Activated CD4-positive, alpha-beta T cell treated with anti-CD3 and anti-CD28 coated beads, Interleukin-2, amount 50 U/mL, for 1 hour (primary cell): ENCODE measurements around the gene CRTC3.
"Not testable (repeated sequence)": the region's sequence is repeated elsewhere in the genome, so short reads cannot be mapped to it uniquely, and the experiment has no call there.

Experiments
- DNase-seq: peaks from one replicate; pipeline ENCODE4 v3.0.0-alpha.2; 2020

Gene CRTC3

GRCh38 chr15:90524018-90524803, 5.5 kb upstream of the CRTC3 start:
- not testable (repeated sequence) for DNase-seq

- DNase-seq: no peak
Observed at GRCh38 chr15:90529011-90529370, 732 bp upstream of the CRTC3 start.

GRCh38 chr15:90530250-90531051, 728 bp downstream of the CRTC3 start:
- DNase-seq: peak; percentile 38

- no peak for DNase-seq
Observed at GRCh38 chr15:90531147-90531546, 1.4 kb downstream of the CRTC3 start.

- DNase-seq: no peak
Observed at GRCh38 chr15:90535254-90535653, 5.5 kb downstream of the CRTC3 start.

- peak; percentile 41 for DNase-seq
Observed at GRCh38 chr15:90539789-90540188, 10.1 kb downstream of the CRTC3 start.

GRCh38 chr15:90540768-90541167, 11.0 kb downstream of the CRTC3 start:
- DNase-seq: no peak

GRCh38 chr15:90545095-90545494, 15.4 kb downstream of the CRTC3 start:
- DNase-seq: no peak

- DNase-seq: no peak
Observed at GRCh38 chr15:90547540-90547939, 17.8 kb downstream of the CRTC3 start.

- no peak for DNase-seq
Observed at GRCh38 chr15:90550919-90551318, 21.2 kb downstream of the CRTC3 start.

GRCh38 chr15:90552162-90552928, 22.6 kb downstream of the CRTC3 start:
- DNase-seq: no peak

GRCh38 chr15:90552929-90553211, 23.1 kb downstream of the CRTC3 start:
- DNase-seq: no peak

GRCh38 chr15:90553248-90553745, 23.6 kb downstream of the CRTC3 start:
- no peak for DNase-seq

GRCh38 chr15:90557186-90558084, 27.7 kb downstream of the CRTC3 start:
- DNase-seq: no peak

- DNase-seq: no peak
Observed at GRCh38 chr15:90558171-90558573, 28.4 kb downstream of the CRTC3 start.

GRCh38 chr15:90559119-90559518, 29.4 kb downstream of the CRTC3 start:
- DNase-seq: no peak

- no peak for DNase-seq
Observed at GRCh38 chr15:90560229-90560776, 30.6 kb downstream of the CRTC3 start.

- DNase-seq: no peak
Observed at GRCh38 chr15:90561344-90562244, 31.9 kb downstream of the CRTC3 start.

GRCh38 chr15:90562669-90563068, 32.9 kb downstream of the CRTC3 start:
- DNase-seq: no peak

GRCh38 chr15:90563463-90563862, 33.7 kb downstream of the CRTC3 start:
- DNase-seq: no peak

- no peak for DNase-seq
Observed at GRCh38 chr15:90564051-90564450, 34.3 kb downstream of the CRTC3 start.
